Breast epithelium (tissue), 3 donors: Measurements from ENCODE around the gene PUM1.

Experiments
- CTCF ChIP-seq, 3 donors: fragments of 450-650 bp; IDR thresholded peaks; one replicate each; pipeline ENCODE4 v1.5.1; 2016 to 2017; ENCODE audit warnings: antibody characterized with exemption in 3 of 3, mild to moderate bottlenecking in 3 of 3, moderate library complexity in 3 of 3
- POLR2A ChIP-seq: fragments of 450-650 bp; IDR thresholded peaks from one replicate; pipeline ENCODE4 v1.6.1; 2016; ENCODE audit warnings: antibody characterized with exemption, mild to moderate bottlenecking, moderate library complexity

GRCh38 chr1:31011719-31012118 is 53.8 kb downstream of the PUM1 start:
- TF ChIP-seq CTCF (IDR thresholded peaks at IDR 0.05) (no peak), POLR2A (no peak)
